Ramos (cell line): Measurements from ENCODE around the gene RAD51.

ENCODE experiments used
- in situ Hi-C: fragments of 300-500 bp; cut with MboI; formaldehyde crosslinking; loops from one replicate; pipeline ENCODE4 v1.14.3; 2022; ENCODE audit warnings: low sequenced_read_pairs; ENCODE audit not compliant: unreplicated experiment

The RAD51 gene

GRCh38 chr15:40756938-40757337 lies 62.0 kb downstream of the RAD51 start:
- in situ Hi-C loops = no loop called here

- in situ Hi-C loops = no loop called here
Measured at GRCh38 chr15:40759961-40760360, 65.0 kb downstream of the RAD51 start.

GRCh38 chr15:40762919-40763800 lies 68.2 kb downstream of the RAD51 start:
- in situ Hi-C loops = no loop called here

GRCh38 chr15:40763801-40764628 lies 69.0 kb downstream of the RAD51 start, which contains the start of gene GCHFR:
Gene GCHFR (plus strand): TSS chr15:40764068. CDS start chr15:40764181, 113 bp downstream.
- in situ Hi-C loops = no loop called here

GRCh38 chr15:40764629-40765103 lies 69.7 kb downstream of the RAD51 start:
- in situ Hi-C loops = no loop called here

- in situ Hi-C loops = no loop called here
Measured at GRCh38 chr15:40766194-40766815, 71.3 kb downstream of the RAD51 start.

- in situ Hi-C loops = no loop called here
Measured at GRCh38 chr15:40766906-40767837, 72.2 kb downstream of the RAD51 start.

- in situ Hi-C loops = no loop called here
Measured at GRCh38 chr15:40767838-40768500, 73.0 kb downstream of the RAD51 start.

- in situ Hi-C loops = no loop called here
Measured at GRCh38 chr15:40768521-40769273, 73.7 kb downstream of the RAD51 start.

- in situ Hi-C loops = no loop called here
Measured at GRCh38 chr15:40769274-40770146, 74.5 kb downstream of the RAD51 start, which contains the start of gene C15orf62. Gene C15orf62 (plus strand): TSS chr15:40769980. CDS start chr15:40770496, 516 bp downstream.

- in situ Hi-C loops = no loop called here
Measured at GRCh38 chr15:40770147-40770721, 75.3 kb downstream of the RAD51 start.

- in situ Hi-C loops = no loop called here
Measured at GRCh38 chr15:40771242-40771641, 76.3 kb downstream of the RAD51 start.

- in situ Hi-C loops = no loop called here
Measured at GRCh38 chr15:40772014-40772413, 77.0 kb downstream of the RAD51 start.

GRCh38 chr15:40773496-40773895 lies 78.5 kb downstream of the RAD51 start:
- in situ Hi-C loops = no loop called here

- in situ Hi-C loops = no loop called here
Measured at GRCh38 chr15:40773902-40774301, 78.9 kb downstream of the RAD51 start.

- in situ Hi-C loops = no loop called here
Measured at GRCh38 chr15:40775007-40775406, 80.0 kb downstream of the RAD51 start.
